GM21360 (cell line): ENCODE data around the gene NFIX.

ENCODE experiments used
- ATAC-seq: cut with Tn5 transposase; IDR thresholded peaks from one replicate; pipeline ENCODE4 v1.9.1; 2021; ENCODE audit warnings: mild to moderate bottlenecking, moderate library complexity; ENCODE audit not compliant: unreplicated experiment

Gene NFIX

GRCh38 chr19:13069415-13070359 is 74.4 kb downstream of the NFIX start:
- no peak for ATAC-seq

- ATAC-seq: no peak
Measured at GRCh38 chr19:13070425-13071140, 75.3 kb downstream of the NFIX start.

GRCh38 chr19:13071444-13072187 is 76.3 kb downstream of the NFIX start:
- no peak for ATAC-seq

GRCh38 chr19:13072188-13072908 is 77.1 kb downstream of the NFIX start:
- no peak for ATAC-seq

- no peak for ATAC-seq
Measured at GRCh38 chr19:13073263-13073662, 78.0 kb downstream of the NFIX start.

GRCh38 chr19:13074378-13074777 is 79.1 kb downstream of the NFIX start:
- no peak for ATAC-seq

GRCh38 chr19:13076320-13076719 is 81.0 kb downstream of the NFIX start:
- no peak for ATAC-seq

GRCh38 chr19:13076787-13077186 is 81.5 kb downstream of the NFIX start:
- no peak for ATAC-seq

- ATAC-seq: no peak
Measured at GRCh38 chr19:13077240-13077639, 82.0 kb downstream of the NFIX start.

GRCh38 chr19:13078381-13078780 is 83.1 kb downstream of the NFIX start:
- ATAC-seq: no peak

- ATAC-seq: no peak
Measured at GRCh38 chr19:13078897-13079541, 83.7 kb downstream of the NFIX start.

- ATAC-seq: no peak
Measured at GRCh38 chr19:13079542-13079986, 84.3 kb downstream of the NFIX start.

GRCh38 chr19:13082192-13083007 is 87.1 kb downstream of the NFIX start:
- ATAC-seq: no peak

- no peak for ATAC-seq
Measured at GRCh38 chr19:13083008-13083404, 87.7 kb downstream of the NFIX start.

GRCh38 chr19:13083627-13084026 is 88.4 kb downstream of the NFIX start:
- ATAC-seq: no peak

- ATAC-seq: no peak
Measured at GRCh38 chr19:13085666-13086065, 90.4 kb downstream of the NFIX start.

GRCh38 chr19:13086341-13086740 is 91.1 kb downstream of the NFIX start:
- ATAC-seq: no peak

GRCh38 chr19:13087295-13087694 is 92.0 kb downstream of the NFIX start:
- no peak for ATAC-seq

GRCh38 chr19:13087795-13088537 is 92.7 kb downstream of the NFIX start:
- ATAC-seq: no peak
